Osteocyte (in vitro differentiated cells): ENCODE data around the gene BLM. TPM values are rescaled to one million over a fixed set of nuclear protein-coding genes. Genes with fewer than 3 reads are reported as not detected.

Experiments used
- DNase-seq: peaks from one replicate; pipeline ENCODE4 v3.0.0; 2021; ENCODE audit warnings: mixed read lengths; ENCODE audit not compliant: unreplicated experiment; ENCODE audit errors: extremely low spot score
- H3K27ac Mint-ChIP-seq: one replicate; pipeline ENCODE4 v1.8.0; 2021; ENCODE audit warnings: mild to moderate bottlenecking, mixed read lengths; ENCODE audit not compliant: unreplicated experiment
- H3K27me3 Mint-ChIP-seq: one replicate; pipeline ENCODE4 v1.8.0; 2021; ENCODE audit warnings: mixed read lengths; ENCODE audit not compliant: unreplicated experiment
- H3K36me3 Mint-ChIP-seq: one replicate; pipeline ENCODE4 v1.8.0; 2021; ENCODE audit warnings: mixed read lengths; ENCODE audit not compliant: unreplicated experiment
- H3K4me1 Mint-ChIP-seq: one replicate; pipeline ENCODE4 v1.8.0; 2021; ENCODE audit warnings: mixed read lengths; ENCODE audit not compliant: unreplicated experiment
- H3K4me3 Mint-ChIP-seq: one replicate; pipeline ENCODE4 v1.8.0; 2021; ENCODE audit warnings: mild to moderate bottlenecking, moderate library complexity, mixed read lengths; ENCODE audit not compliant: unreplicated experiment
- H3K9me3 Mint-ChIP-seq: one replicate; pipeline ENCODE4 v1.8.0; 2021; ENCODE audit warnings: mixed read lengths; ENCODE audit not compliant: unreplicated experiment
- CTCF ChIP-seq: fragments of 200-600 bp; sonication (generic); IDR thresholded peaks from 2 replicates; pipeline ENCODE4 v1.5.0; 2021; ENCODE audit warnings: antibody characterized with exemption, mild to moderate bottlenecking, moderate library complexity
- total RNA-seq: library from RNA; stranded (reverse); gene quantifications from 2 replicates; pipeline ENCODE4 v1.2.1, GENCODE V29; 2021

The BLM gene
- total RNA-seq, 1 donor from 2014 or later: 2.7 TPM

GRCh38 chr15:90855139-90855538 lies 138.0 kb downstream of the BLM start:
- Mint-ChIP-seq H3K4me1 (no peaks in the 10 kb centered on the region), H3K9me3 (no peaks in the 10 kb centered on the region), H3K4me3 (no peak overlapping the region), H3K27ac (no peak overlapping the region), H3K36me3 (no peaks in the 10 kb centered on the region), H3K27me3 (no peaks in the 10 kb centered on the region)
- DNase-seq: no peak
- TF ChIP-seq CTCF: no peak

- Mint-ChIP-seq H3K36me3 (no peaks in the 10 kb centered on the region), H3K9me3 (no peaks in the 10 kb centered on the region), H3K27me3 (no peaks in the 10 kb centered on the region), H3K4me3 (no peak overlapping the region), H3K27ac (no peak overlapping the region), H3K4me1 (no peaks in the 10 kb centered on the region)
- DNase-seq: no peak
- no peak for TF ChIP-seq CTCF
These were observed 140.2 kb downstream of the BLM start for GRCh38 chr15:90857337-90857736.

GRCh38 chr15:90857883-90858443 lies 140.8 kb downstream of the BLM start:
- no peaks in the 10 kb centered on the region for H3K27me3 Mint-ChIP-seq
- H3K36me3 Mint-ChIP-seq: no peaks in the 10 kb centered on the region
- peaks cover under 1% of the 10 kb centered on the region for H3K4me1 Mint-ChIP-seq
- no peak overlapping the region for H3K27ac Mint-ChIP-seq
- H3K4me3 Mint-ChIP-seq: no peak overlapping the region
- TF ChIP-seq CTCF: no peak
- DNase-seq: no peak
- no peaks in the 10 kb centered on the region for H3K9me3 Mint-ChIP-seq

- no peaks in the 10 kb centered on the region for H3K36me3 Mint-ChIP-seq
- no peak for DNase-seq
- no peak overlapping the region for H3K27ac Mint-ChIP-seq
- peaks cover 12% of the 10 kb centered on the region for H3K4me1 Mint-ChIP-seq
- no peak for TF ChIP-seq CTCF
- H3K27me3 Mint-ChIP-seq: no peaks in the 10 kb centered on the region
- H3K9me3 Mint-ChIP-seq: no peaks in the 10 kb centered on the region
- no peak overlapping the region for H3K4me3 Mint-ChIP-seq
These were observed 142.3 kb downstream of the BLM start for GRCh38 chr15:90859234-90860131.

GRCh38 chr15:90860450-90860849 lies 143.3 kb downstream of the BLM start:
- Mint-ChIP-seq H3K9me3 (no peaks in the 10 kb centered on the region), H3K36me3 (no peaks in the 10 kb centered on the region), H3K27me3 (no peaks in the 10 kb centered on the region), H3K4me1 (peaks cover 12% of the 10 kb centered on the region), H3K4me3 (no peak overlapping the region), H3K27ac (no peak overlapping the region)
- no peak for DNase-seq
- no peak for TF ChIP-seq CTCF
